GM21737 (cell line): ENCODE measurements around the gene MEGF10.

Experiments used
- ATAC-seq: cut with Tn5 transposase; IDR thresholded peaks from one replicate; pipeline ENCODE4 v1.9.1; 2021; ENCODE audit warnings: mild to moderate bottlenecking, moderate library complexity; ENCODE audit not compliant: unreplicated experiment

The MEGF10 gene

DNA sequence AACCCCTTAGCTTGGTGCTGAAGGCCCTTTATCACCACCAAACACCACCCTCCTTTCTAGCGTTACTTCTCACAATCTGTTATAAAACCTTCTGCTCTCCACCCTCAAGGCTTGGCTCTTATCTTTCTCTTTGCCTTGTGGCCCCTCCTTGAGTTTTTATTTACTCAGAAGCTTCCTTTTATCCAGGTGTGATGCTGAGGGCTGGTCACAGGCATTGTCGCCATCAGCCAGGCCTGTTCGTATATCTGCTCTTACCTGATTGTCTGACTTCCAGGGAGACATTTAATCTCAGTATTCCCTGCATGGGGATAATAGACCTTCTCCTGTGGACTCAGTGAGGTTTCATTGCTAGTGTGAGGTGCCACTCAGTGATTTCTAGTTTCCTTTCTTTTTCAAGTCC lies 34.2 kb downstream of the MEGF10 start:
- ATAC-seq = no peak

DNA sequence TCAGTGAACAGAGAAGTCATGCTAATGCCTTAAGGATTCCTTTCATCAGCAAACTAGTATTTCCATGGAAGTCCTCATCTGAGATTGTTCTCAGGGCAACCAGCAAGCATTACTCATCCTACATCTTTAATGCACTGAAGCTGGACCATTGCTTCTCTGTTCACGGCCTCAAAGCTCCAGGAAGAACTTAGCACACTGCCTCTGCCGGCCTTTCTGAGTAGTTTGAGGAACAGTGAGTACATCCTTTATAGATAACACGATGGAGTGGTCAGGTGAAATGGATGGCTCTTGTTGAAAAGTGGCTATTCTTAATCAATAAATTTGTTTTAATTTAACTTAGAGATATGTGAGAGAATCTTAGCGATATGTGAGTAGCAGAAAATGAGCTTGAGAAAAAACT lies 35.8 kb downstream of the MEGF10 start:
- no peak for ATAC-seq

DNA sequence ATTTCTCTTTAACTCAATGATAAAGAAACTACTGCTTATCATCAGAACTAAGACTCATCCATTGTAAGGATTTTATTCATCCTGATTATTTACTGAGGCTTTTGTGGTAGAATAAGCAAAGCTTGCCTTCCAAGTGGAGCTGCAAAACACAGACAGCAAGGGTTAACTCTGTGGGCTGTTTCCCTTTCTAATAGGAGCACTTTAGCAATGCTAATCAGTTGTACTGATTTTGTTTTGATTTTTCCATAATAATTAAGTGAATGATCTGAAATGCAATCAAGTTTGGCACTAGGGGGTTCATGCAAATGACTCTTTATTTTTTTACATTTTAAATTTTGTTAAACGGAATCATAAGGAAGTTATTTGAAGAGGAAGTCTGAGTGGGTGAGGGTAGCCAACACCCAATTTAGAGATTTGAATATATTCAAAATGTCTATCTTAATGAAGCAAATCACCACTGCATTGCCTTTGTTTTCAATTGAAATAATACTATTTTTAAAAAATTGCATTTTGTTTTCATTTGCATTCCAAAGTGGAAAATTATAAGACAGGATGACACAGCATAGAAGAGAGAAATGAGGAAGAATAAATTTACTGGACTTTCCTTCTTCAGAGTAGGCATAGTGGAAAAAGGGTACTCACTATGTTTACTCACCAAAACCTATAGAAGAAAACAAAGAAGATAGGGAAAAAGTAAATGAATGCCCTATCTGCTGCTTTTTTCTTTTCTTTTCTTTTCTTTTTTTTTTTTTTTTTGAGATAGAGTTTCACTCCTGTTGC lies 36.6 kb downstream of the MEGF10 start:
- ATAC-seq = no peak

DNA sequence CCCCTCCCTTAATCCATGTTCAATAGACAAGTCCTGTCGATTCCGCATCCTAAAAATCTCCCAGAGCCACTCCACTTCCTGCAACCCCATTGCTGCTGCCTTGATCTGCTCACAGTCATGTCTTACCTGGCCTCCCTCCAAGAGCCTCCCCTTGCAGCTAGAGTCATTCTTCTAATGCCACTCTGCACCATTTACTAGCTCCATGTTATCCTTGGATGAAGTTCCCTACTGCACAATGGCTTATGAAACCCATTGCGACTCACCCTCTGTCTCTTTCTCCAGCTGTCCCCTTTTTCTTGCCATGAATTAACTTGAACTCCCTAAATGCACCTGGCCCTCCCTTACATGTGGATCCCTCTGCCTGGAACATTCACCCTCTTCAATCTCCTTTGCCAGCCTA lies 39.5 kb downstream of the MEGF10 start:
- ATAC-seq = no peak

DNA sequence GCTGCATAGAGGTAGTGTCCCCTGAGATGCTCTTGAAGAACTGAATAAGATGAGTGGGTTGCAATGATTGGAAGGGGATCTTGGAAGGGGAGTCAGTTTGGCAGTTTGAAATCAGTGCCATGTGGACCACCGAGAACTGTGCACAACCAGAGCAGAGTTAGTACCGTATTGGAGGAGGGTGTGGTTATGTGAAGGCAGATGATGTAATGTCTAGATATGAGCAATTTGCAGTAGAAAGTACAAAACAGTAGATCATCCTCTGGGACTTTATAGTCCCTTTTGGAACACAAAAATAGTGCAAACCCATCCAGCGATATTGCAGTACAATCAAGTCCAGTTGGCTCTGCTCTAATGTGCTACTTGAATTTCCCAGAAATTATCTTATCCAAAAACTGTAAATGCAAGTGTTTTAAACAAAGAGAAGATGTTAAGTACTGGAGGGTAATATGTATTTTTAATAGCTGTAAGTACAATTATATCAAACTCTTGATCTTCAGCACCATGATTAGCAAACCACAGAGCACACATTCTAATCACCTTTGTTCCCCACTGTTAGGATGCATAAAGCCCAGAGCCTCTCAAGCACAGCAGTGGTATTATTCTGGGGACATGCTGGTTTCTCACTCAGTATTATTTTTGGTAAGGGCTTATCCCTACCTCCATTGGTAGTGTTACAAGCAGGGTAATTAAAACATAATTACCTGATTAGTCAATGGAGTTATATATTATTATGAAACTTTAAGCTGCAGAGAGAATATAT lies 41.5 kb downstream of the MEGF10 start:
- ATAC-seq = no peak

DNA sequence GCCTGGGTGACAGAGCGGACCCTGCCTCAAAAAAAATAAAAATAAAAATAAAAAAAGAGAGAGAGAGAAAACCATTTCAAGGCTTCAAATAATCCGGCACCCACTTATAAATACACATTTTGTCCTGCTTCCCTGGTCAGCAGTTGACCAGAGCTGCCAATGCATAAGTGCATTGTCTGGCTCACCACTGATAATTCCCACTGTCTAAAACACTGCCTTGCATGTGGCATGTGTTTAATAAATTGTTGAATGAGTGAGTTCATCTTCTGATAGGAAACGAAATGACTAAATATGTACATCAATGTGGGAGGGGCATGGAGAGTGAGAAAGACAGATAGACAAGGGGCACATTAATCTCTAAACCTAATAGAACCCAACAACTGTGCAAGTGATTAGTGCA lies 42.9 kb downstream of the MEGF10 start:
- no peak for ATAC-seq

DNA sequence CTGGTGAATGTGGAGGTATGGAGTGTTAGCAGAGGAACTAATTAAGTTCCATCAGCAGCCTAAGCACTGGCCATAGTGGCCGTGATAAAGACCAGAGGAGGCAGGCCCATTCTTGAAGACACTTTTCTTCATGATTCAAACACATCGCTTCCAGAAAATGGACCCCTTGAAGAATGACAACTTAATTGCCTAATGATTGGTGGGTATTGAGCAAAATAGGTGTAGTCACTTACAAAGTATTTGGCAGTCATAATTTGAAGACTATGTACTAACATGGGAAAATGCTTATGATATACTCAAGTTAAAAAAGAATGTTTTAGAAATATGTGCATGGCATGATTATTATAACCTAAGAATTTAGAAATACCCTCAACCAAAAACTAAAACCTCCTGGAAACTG lies 44.8 kb downstream of the MEGF10 start:
- no peak for ATAC-seq

DNA sequence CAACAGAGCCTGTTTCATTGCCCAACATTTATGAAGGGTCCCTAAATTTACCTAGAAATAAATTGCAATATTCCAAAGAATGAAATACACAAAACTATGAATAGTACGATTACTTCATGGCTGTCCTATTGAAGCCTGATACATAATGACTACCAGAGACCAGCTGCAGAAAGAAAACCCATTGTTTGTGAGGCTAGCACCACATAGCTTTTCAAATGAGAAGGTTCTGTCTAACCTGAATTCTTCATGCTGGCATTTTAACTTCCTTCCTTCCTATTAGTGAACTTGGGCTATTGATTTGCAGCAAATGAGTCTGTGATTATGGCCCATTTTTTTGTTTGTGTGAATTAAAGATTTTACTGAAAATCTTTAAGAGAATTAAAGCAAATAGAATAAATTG lies 47.3 kb downstream of the MEGF10 start:
- no peak for ATAC-seq

DNA sequence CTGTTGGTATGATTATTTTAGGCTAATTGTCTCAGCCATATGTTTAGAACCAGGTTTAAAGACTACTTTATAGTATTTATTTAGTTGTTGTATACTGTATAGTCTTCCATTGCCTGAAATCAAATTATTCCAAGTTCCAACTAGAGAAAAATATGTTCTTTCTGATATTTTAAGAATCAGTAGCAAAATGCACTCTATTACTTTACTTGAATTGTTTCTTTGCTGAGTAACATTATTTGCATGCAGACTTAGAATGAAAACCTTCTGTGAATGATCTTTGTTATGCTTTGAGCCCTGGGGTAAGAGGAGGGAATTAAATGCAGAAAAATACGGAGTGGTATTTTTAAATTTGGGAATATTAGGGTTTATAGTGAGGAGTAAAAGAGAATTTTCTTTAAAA lies 47.9 kb downstream of the MEGF10 start:
- no peak for ATAC-seq

DNA sequence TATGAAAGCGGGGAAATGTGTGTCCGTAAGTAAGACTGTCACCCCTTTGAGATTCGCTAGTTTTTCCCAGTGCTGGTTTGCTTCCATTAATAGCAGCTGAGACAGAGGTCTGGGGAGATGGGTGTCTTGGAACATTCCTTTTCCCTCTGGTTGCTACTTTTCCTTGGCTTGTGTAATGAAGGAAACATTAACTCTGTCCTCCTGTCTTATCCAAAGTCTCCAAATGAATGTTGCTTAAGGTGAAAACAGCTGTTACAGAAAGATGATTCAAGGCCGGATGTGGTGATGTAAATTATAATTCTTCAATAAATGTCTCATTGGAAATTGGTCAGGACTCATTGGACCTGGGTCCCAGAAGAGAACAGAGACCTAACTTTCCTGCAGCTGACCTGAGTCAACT lies 50.0 kb downstream of the MEGF10 start:
- no peak for ATAC-seq

DNA sequence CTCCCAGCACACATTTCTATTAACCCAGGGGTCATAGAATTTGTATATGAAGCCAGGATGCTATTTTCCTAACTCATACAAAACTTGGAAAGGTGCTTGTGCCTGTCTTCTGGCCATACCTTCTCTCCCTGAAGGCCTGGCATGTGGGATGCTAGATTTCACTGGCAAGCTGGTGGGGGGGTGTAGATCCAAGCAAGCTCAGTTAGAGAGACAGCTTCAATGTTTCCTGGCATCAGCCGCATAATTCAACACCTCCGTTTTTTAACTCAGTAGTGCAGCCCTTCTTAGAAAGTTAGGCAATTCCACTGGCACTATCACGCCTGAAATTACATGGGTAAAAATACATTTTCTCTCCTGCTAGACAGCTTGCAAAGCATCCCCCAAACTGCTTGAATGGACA lies 51.8 kb downstream of the MEGF10 start:
- ATAC-seq = no peak

DNA sequence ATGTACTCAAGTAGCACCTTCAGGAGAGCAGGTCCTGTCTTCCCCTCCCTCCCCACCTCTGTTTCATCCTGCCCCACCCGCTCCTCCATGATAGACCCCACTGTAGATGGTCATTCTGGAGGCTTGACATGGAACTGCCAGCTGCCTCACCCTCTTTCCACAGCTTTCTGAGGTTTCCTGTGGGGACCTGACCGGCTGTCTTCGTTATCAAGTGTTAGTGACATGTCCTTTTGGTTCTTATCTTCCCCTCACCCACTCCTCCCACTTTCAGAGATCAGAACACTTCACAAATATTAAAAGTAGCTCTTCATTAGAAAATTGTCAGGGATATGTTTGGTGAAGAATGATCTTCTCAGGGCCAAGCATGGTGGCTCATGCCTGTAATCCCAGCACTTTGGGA lies 52.7 kb downstream of the MEGF10 start:
- no peak for ATAC-seq

DNA sequence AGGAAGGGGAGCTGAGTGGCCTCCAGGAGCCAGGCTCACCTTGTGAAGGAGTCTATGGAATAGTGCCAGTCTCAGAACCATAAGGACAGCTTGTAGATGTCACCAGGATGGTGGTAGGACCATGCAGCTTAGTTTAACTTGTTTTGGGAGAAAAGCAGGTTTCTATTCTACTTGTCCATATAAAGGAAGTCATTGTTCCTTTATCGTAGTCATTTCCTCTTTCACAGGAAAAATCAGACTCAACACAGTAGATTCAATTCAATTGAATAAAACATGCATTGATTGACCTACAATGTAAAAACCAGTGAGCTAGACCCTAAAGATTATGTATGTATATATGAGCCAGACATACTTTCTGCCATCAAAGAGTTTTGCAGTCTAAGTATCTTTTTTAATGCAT lies 53.3 kb downstream of the MEGF10 start:
- no peak for ATAC-seq

DNA sequence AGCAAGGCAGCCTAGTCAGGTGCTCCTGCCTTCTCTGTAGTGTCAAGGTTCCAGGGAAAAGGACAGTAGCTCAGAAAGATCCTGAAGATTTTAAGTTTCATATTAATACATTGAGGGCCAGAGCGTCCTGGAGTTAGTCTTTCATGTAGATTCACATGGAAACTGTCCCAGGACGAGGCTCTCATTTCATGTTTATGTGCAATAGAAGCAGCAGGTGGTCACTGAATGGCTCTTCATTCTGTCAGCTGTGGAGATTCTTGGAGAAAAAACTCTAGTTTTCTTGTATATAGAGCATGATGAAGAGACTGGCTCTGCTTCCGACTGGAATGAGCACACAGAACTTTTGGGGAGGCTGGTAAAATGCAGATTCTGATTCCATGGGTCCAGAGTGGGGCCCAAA lies 54.3 kb downstream of the MEGF10 start:
- ATAC-seq = no peak

DNA sequence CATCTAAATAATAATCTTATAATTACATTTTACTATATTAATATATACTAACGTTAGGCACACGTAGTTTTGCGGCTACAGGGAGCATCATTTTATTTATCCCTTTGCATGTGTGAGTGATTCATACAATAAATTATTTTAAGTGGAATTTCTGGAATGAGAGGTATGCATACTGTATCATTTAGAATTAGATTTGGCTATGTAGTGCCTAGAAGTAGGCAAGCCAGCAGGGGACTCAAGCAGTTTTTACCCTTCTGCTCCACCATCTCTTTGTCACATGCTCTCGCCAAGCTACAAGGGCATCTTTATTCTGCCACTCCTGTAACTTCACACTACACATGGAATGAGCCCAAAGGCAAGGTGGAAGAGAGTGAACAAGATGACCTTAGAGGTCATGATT lies 60.8 kb downstream of the MEGF10 start:
- no peak for ATAC-seq

DNA sequence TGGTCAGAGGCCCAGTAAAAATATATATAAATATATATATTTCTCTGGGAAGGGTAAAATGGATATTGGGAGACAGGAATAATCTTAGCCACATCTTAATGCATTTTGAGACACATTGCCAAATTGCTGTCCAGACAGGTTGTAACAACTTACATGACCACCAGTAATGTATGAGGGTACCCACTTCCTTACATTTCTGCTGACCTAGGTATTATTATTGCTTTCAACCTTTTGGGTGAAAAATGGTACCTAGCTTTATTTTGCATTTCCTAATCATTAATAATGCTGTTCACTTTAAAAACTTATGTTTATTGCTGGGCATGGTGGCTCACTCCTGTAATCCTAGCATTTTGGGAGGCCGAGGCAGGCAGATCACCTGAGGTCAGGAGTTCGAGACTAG lies 61.5 kb downstream of the MEGF10 start:
- ATAC-seq = no peak

DNA sequence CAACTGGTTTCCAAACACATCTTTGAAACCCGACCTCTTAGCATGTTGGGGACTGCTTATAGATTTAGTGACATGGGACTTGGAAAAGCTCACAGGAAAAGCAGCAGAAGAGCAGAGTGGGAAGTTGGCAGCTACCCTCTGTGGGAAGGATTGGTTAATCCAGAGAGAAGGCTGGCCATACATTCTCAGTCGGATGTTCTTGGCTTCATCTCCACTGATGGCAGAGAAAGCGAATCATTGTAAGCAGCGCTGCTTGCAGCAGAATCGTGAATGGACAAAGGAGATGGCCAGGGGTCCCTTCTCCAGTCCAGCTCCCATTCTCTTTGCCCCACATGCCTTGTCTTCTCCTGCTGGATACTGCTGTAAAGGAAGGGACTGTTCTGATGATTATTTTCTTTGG lies 62.7 kb downstream of the MEGF10 start:
- no peak for ATAC-seq

DNA sequence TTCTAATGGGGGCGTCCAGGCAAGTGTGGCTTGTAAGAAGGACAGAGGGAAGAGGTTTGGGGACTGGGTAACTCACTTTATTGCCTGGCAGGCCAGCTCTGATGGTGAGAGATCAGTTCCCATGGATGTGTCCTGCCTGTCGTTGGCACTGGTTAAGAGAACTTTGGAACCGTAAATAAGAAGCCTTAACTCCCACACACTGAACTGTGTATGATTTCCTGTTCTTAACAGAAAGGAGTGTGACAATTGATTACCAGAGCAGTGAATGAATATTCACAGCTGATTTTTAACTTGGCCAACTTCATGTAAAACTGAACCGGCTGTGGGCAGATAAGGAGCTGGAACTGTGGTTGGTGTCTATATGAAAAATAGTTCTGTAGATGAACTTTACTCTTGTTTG lies 63.2 kb downstream of the MEGF10 start:
- no peak for ATAC-seq

DNA sequence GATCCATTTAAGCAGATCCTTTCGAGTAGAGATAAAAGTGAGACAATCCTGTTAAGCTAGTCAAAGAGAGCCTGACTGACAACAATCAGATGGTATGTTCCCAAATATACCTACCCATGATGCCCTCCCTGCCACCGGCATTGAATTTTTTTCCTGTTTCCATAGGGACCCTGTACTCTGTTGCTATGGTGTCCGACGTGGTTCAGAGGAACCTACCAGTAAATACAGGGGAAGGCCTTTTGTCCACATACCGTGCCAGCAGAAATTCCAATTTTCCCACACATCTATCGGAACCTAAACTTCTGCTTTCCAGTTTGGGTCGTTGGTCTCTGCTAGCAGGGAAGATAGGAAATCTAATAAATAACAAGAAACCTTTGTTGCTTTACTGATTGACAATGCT lies 64.7 kb downstream of the MEGF10 start:
- ATAC-seq = no peak

DNA sequence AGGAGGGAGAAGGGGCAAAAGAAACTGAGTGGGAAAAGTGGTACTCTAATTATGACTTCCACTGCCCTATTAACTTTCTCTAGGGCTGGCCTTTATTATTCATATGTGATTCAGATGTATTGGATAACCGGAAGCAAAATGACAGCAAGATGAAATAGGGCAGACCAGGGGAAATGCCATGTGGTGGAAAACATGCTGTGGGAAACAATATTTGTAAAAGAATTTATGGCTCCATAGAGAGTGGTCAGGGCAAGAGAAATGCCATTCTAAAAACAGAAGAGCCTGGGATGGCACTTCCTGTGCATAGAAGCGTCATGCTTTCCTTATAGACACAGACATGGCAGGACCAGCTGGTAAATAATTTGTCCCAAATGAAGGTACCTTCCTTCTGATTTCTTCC lies 67.7 kb downstream of the MEGF10 start:
- ATAC-seq = no peak

DNA sequence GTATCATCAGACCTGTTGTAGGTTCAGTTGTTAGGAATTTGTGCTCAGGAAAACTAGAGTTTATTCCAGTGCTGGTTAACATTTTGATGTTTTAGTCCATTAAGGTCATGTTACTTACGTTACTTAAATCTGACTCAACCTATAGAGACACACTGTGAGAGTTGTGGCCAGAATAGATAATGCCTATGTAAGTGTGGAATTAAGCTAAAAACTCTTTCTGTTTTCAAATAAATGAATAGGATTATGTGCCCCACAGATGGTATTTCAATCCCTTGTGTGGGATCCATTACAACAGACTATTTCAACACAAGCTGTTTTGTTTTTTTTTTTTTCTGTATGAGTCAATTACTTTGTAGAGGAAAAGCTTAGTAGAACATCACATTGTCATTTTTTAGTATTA lies 68.1 kb downstream of the MEGF10 start:
- ATAC-seq = no peak

DNA sequence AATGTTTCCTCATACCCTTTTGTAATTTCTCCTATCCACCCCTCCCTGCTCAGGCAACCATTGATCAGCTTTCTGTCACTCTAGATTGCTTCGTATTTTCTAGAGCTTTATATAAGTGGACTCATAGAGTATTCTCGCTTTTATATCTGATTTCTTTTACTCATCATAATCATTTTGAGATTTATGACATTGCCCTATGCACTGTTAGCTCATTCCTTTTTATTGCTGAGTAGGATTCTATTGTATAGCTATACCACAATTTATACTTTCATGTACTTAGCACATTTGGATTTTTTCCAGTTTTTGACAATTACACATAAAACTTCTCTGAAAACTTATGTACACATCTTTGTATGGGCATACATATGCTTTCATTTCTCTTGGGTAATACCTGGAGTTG lies 68.9 kb downstream of the MEGF10 start:
- ATAC-seq = no peak

DNA sequence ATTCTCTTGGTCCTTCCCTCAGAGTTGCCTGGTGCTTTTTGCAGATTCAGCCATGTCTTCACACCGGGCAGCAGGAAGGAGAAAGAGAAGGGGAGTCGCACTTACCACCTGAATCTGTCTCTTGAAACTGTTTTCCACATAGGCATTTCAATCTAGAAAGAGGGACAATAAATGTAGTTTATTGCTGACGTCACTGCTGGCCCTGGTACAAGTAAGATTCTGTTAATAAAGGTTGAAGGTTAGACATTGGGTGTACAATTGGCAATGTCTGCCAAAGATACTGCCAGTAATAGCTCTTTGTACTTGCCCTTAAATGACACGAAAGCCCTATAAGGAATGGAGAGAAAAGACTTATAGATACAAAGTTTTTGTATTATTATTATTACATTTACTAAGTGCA lies 72.8 kb downstream of the MEGF10 start:
- no peak for ATAC-seq
